ENCODE results near the gene ALPL. TPM values are rescaled to one million over a fixed set of nuclear protein-coding genes. Genes with fewer than 3 reads are reported as not detected.

ALPL gene
- 4.2 and 6.7 TPM in 2 replicates for total RNA-seq

DNA sequence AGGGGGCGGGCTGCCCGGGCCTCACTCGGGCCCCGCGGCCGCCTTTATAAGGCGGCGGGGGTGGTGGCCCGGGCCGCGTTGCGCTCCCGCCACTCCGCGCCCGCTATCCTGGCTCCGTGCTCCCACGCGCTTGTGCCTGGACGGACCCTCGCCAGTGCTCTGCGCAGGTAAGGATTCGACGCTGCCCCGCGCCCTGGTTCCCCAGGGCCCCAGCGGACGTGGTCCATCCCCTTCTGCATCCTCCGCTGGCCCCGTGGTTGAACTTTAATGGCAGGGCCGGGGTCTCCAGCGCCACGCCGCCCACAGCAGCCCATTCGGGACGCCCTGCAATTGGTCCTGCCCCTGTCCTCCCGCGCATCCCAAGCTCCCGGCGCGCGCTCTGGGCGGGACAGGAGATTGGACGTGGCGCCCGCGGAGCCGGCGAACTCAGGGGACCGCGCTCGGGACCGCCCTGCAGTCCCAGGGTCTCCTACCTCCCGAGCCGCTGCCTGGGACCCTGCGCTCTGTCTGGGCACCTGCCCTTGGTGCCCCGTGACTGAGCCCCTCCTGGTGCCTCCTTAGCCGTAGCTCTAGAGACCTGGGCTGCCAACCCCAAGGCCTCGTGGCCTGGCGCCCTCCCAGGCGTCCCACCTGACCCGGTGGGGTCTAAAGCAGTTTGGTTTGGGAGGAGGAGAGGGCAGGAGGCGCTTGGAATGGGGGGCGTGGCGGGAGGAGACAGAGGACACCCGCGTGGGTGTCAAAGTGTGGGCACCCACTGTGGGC lies at the start of gene ALPL:
Gene ALPL, plus strand, starts transcription at position 73 of the 762 bp plus-strand sequence. CDS start 44,659 bp downstream, outside the sequence.

Other genes with a start within 250 kb of the ALPL start
- gene ECE1, start 219.0 kb upstream of the ALPL start, total RNA-seq = 65.0 and 75.2 TPM in 2 replicates
- gene NBPF3, start 69.3 kb upstream of the ALPL start, total RNA-seq = 25.2 and 31.9 TPM in 2 replicates
- 0.44 and 1.2 TPM in 2 replicates for gene RAP1GAP, start 159.9 kb downstream of the ALPL start, total RNA-seq

Data from uterine smooth muscle cell (primary cell).